GM12801 (cell line): Measurements from ENCODE around the gene RCN2.

Experiments
- TF ChIP-seq, protein P1 (sequence below): IDR thresholded peaks from one replicate; pipeline ENCODE4 v1.5.1; 2011; ENCODE audit warnings: control low read depth; ENCODE audit not compliant: insufficient read length; ENCODE audit errors: extremely low read depth

RCN2 gene

DNA sequence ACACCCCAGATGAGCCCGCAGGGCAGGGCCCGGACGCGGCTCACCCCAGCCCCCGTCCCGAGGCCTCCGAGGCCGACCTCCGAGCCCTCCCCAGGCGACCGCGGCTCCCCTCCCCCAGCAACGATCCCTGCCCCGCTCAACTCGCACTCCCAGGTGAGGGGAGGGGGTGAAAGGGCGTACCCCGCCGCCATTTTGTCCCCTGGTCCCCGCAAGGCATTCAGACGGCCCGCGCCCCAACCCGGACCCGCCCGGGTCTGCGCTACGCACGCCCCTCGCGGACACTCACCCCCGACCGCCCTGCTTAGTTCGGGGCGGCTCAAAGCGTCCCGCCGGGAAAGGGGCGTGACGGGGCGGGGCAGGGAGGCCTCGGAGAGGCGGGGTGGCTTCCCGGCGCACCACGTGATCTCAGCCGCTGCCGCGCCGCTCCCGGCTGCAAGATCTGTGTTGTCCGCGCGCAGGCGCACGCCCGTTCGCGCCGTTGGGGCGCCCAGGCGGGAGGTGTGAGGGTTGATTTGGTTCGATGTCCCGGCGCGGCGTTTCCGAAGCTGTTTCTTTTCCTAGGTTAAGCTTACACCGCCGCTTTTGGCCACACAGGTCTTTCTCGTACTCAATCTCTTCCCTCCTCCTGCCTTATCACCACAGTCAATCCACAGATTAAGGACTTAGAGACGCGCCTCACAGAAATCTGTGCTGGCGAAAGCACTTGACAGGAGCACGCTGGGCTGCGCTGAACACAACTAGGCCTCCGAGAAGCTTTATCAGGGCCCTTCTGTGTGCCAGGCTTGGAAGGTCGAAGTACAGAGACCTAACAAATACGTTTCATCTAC is 26.3 kb upstream of the RCN2 start, which contains the start of gene SCAPER:
Gene SCAPER, minus strand, starts transcription at position 328 of the 827 bp plus-strand sequence. CDS start 21,523 bp downstream, outside the sequence.
- TF ChIP-seq, protein P1, sequence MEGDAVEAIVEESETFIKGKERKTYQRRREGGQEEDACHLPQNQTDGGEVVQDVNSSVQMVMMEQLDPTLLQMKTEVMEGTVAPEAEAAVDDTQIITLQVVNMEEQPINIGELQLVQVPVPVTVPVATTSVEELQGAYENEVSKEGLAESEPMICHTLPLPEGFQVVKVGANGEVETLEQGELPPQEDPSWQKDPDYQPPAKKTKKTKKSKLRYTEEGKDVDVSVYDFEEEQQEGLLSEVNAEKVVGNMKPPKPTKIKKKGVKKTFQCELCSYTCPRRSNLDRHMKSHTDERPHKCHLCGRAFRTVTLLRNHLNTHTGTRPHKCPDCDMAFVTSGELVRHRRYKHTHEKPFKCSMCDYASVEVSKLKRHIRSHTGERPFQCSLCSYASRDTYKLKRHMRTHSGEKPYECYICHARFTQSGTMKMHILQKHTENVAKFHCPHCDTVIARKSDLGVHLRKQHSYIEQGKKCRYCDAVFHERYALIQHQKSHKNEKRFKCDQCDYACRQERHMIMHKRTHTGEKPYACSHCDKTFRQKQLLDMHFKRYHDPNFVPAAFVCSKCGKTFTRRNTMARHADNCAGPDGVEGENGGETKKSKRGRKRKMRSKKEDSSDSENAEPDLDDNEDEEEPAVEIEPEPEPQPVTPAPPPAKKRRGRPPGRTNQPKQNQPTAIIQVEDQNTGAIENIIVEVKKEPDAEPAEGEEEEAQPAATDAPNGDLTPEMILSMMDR: no peak

DNA sequence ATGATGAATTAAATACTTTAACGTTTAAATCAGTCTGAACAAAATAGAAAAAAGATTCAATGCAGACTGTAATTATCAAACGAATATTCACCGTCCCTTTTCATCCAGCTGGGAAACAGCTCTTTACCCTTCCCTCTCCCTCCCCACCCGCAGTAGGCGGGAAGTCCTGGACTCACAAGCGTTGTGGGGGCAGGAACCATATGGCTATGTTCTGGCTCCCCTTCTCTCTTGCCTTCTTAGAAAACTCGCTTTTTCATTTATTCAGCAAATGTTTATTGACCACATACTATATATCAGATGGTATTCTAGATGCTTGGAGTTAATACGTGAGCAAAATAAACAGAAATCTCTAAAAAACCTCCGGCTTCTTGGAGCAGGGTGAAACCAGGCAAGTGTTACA is 25.7 kb upstream of the RCN2 start:
- TF ChIP-seq, protein P1: no peak

DNA sequence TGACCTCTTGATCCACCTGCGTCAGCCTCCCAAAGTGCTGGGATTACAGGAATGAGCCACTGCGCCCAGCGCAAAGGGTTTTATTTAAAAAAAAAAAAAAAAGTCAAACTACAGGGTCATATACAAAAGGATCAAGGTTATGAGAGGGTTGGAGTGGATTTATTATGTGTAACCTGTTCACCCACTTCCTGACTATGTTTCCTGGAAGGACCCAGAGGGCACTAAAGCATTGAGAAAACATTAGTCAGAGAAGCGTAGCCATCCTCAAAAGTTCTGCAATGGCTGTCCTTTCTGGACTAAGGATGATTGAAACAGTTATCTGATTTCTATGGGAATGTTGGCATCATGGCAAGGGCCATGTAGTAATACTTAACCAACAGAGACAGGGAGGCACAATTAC is 19.1 kb upstream of the RCN2 start:
- TF ChIP-seq, protein P1: no peak

DNA sequence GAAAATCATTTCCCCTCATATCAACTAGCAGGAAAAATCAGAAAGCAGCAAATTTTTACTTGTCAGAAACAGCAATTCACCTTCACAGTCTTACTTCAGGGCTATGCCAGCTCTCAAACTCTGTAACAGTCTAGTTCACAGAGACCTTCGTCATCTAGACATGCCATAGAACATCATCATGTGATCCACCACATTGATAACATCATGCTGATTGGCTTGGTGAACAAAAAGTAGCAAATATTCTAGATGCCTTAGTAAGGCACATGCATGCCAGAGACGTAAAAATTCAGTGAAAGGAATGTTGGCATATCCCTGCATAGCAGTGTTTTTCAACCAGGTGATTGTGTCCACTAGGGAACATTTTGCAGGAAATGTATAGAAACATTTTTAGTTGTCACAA is 17.8 kb upstream of the RCN2 start:
- TF ChIP-seq, protein P1: no peak

- TF ChIP-seq, protein P1: no peak
These were observed 15.2 kb upstream of the RCN2 start for GRCh38 chr15:76916369-76916768.

GRCh38 chr15:76928201-76928600 is 3.3 kb upstream of the RCN2 start:
- TF ChIP-seq, protein P1: no peak

DNA sequence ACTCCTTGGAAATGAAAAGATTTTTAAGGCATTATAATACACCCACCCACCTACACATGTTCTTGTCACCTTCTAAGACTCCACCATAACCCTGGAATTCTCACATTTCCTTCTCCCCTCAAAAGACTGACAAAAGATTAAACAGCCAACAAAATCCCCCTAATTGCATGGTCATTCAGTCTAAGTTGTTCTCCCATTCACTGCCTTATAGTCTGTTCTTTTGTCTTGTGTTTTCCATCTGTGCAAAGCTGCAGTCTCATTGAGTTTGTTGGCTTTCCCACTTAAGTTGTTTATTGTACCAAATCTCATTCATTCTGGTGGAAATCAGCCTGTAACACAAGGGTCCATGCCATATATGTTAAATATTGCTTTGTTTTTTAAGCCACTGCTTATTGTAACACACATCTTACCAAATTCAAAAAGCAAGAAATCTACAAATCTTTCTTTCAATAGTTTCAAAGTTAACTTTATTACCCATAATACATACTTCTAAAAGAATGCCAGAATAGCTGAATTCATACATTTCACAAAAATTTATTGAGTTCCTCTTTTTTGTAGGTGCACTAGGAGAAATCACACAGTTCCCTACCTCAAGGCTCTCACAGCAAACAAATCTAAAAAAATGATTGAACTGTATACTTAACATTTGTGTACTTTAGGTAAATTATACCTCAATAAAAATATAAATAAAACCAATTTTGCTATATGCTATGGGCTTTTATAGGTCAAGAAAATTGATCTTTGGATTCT is 2.4 kb upstream of the RCN2 start:
- TF ChIP-seq, protein P1: no peak
